Activated gamma-delta T cell treated with anti-CD3 and anti-CD28 coated beads, Interleukin-2, amount 50 U/mL, for 16 hours (primary cell): Measurements from ENCODE around the gene PHLDB2.

Experiments used
- DNase-seq: peaks from one replicate; pipeline ENCODE4 v3.0.0-alpha.2; 2020; ENCODE audit warnings: low read depth

PHLDB2 gene

DNA sequence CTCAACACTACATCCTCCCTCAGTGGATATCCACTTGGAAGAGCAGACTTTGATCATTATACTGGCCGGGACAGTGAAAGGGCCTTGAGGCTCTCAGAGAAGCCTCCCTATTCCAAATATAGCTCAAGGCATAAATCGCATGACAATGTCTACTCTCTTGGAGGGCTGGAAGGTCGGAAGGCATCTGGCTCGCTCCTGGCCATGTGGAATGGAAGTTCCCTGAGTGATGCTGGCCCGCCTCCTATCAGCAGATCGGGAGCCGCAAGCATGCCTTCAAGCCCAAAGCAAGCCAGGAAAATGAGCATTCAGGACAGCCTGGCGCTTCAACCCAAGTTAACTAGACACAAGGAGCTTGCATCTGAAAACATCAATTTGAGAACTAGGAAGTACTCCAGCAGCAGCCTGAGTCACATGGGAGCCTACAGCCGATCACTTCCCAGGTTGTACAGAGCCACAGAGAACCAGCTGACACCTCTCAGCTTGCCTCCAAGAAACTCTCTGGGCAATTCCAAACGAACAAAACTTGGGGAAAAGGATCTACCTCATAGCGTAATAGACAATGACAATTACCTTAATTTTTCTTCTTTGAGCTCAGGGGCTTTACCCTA lies 25.4 kb downstream of the PHLDB2 start:
- no peak for DNase-seq

- no peak for DNase-seq
These were observed 26.5 kb downstream of the PHLDB2 start for GRCh38 chr3:111885578-111885977.

DNA sequence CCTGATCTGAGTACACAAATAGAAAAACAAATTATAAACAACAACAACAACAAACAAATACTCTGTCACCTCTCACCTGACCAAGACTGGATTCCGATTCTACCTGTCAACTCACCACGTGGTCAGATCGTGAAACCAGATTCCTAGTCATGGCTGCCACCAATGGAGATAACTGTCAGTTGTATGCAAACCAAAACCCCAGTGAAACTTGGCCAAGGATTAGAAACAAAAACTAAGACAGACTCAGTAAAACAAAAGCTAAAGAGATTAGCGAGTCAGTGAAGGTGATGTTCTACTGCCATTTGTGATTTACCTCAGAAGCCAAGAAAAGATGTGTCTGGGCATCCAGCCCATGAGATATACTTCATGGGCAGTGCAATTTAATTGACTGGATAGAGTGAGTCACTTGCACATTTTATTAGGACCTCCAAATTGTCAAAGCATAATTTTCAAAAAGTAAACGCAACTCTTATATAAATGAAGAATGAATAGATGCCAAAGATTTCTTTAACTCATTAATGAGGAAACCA lies 31.1 kb downstream of the PHLDB2 start:
- DNase-seq = no peak

GRCh38 chr3:111892070-111892469 lies 33.0 kb downstream of the PHLDB2 start:
- DNase-seq = no peak

DNA sequence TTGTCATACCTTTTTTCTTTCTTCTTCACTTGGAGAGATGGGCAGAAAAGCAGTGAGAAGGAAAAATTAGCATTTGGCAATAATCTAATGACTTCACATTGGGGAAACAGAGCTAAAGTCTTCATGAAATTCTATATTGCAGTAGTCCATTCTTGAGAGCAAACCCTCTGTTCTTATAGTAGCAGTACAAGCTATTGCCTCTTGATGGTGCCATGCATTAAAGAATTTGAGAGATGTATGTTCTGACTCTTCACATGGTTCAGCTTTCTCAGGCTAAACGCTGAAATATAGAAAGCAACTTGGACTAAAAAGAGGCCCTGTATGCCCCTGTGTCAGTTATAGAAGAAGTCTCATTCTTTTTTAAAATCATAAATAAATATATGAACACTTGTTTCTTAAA lies 36.0 kb downstream of the PHLDB2 start:
- no peak for DNase-seq

DNA sequence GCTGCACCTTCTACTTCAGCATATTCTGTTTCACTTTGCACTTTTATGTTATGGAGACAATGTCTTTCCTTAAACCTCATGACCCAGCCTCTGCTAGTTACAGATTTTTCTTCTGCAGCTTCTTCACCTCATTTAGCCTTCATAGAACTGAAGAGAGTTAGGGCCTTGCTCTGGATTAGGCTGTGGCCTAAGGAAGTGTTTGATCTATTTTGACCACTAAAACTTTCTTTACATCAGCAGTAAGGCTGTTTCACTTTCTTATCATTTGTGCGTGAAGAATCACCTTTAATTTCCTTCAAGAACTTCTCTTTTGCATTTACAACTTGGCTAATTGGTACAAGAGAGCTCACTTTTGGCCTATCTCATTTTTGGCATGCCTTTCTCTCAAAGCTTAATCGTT lies 40.9 kb downstream of the PHLDB2 start:
- no peak for DNase-seq

GRCh38 chr3:111901637-111902036 lies 42.6 kb downstream of the PHLDB2 start:
- no peak for DNase-seq

- no peak for DNase-seq
These were observed 43.5 kb downstream of the PHLDB2 start for GRCh38 chr3:111902534-111902933.

DNA sequence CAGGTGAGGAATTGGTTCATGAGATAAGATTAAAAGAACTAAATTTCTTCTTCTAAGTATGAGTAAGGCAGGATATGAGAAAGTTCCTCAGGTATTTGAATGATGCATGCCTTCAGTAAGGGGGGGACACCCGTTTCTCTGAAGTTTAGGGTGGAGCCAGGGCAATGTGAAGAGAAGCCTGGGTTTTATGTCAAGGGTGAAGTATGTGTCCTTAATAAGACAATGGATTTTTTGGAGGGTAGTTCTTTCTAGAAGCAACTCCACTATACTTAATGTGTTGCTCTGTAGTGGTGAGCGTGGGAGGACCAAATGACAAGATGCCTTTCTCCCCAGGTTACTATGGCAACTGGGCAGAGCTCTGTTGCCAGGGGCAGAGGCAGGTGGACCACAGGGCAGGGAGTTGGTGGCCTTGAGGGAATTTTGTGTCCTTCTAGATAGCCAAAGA lies 44.0 kb downstream of the PHLDB2 start:
- no peak for DNase-seq

- DNase-seq = no peak
These were observed 45.5 kb downstream of the PHLDB2 start for GRCh38 chr3:111904376-111905241.

DNA sequence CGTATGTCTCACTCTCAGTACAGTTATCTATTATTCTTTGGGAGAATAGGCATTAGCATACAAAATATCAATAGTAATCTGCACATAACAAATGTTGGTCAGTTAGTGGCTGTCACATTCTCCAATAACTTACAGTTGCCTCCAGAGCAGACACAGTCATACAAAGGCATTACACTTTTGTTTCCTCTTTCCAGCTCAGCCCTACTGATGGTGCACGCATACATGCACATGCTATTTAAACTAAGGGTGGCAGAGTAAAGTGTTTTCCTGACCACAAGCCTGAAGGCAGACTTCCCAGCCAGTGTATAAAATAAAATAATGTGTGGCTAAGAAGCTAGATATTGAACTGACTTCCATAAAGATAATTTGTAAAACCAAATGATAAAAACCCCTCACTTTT lies 47.6 kb downstream of the PHLDB2 start:
- no peak for DNase-seq

DNA sequence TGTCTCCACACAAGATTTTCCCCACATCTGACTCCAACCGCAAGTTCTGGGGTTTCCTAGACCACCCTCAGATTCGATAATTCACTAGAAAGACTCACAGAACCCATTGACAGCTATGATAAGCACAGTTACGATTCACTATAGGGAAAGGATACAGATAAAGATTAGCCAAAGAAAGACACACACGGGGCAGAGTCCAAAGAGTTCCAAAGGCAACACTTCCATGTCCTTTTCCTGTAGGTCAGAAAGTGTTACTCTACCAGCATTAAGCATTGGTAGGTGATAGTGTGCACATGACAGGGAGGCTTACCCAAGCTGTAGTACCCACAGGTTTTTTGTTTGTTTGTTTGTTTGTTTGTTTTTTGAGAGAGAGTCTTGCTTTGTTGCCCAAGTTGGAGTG lies 48.1 kb downstream of the PHLDB2 start:
- DNase-seq = no peak

DNA sequence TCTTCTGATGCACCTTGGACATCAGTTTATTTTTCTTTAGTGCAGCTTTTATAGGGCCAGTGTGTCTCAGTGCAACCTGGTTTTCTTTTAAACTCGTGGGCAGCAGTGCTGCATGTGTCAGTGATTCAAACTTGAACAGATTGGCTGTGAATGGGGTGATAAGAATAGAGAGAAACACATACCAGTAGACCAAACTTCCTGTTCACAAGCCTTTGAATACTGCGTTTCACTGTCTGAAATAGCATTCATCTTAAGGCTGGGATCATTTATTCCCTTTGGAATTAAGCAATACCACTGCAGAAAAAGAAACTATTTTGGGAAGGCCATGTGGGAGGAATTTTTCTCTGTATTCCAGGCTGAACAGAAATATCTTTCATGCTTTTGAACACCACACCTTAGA lies 51.7 kb downstream of the PHLDB2 start:
- no peak for DNase-seq

- no peak for DNase-seq
These were observed 52.4 kb downstream of the PHLDB2 start for GRCh38 chr3:111911446-111911845.

DNA sequence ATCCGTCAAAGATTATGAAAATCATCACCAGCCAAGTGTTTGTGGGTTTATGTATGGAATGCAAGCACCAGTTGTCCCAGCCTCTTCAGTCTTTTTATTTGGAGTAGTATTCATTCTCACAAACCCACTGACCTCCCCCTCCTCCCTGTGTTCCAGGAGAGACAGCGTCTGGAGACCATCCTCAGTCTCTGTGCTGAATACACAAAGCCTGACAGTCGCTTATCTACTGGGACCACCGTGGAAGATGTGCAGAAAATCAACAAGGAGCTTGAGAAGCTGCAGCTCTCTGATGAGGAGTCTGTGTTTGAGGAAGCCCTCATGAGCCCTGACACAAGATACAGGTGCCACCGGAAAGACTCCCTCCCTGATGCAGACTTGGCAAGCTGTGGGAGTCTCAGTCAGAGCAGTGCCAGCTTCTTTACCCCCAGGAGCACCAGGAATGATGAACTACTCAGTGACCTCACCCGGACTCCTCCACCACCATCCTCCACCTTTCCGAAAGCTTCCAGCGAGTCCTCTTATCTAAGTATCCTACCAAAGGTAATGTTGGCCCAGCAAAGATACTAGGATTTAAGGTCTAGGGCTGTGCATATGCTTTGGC lies 54.2 kb downstream of the PHLDB2 start:
- no peak for DNase-seq

- DNase-seq = no peak
These were observed 56.8 kb downstream of the PHLDB2 start for GRCh38 chr3:111915905-111916304.

DNA sequence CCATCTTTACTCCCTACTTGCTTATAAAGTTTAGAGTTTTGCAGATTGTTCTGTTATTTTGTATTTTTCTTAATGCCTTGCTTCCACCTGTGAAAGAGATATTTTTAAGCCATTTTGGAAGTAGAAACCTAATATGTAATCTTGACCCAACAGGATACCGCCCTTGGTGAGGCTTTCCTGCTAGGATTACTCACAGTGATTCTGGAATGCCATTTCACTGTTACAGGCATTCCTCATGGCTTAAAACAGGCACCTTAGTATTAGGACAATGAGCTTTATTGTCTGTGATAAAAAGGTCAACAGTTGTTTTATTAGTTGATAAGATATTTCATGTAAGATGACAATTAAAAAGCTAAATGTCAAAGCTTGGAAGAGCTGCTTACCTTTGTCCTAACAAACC lies 58.2 kb downstream of the PHLDB2 start:
- DNase-seq = no peak

GRCh38 chr3:111919370-111920065 lies 60.5 kb downstream of the PHLDB2 start:
- no peak for DNase-seq

DNA sequence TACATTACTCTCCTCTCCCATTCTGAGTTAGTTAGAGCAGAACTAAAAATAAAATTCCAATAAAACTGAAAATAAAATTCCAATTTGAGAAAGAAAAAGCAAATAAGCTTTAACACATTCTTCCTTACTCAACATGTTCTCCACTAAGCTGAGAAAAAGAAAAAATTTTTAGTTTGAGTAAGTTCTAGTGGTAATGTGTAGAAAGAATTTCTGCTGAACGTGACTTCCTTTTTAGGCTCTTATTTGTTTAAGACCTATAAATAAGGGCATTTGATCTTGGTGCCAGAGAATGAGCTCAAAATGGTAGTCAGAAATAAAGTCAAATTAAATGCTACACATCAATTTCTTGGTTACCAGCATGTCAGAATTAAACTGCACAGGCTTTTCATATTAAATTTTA lies 62.1 kb downstream of the PHLDB2 start:
- no peak for DNase-seq

GRCh38 chr3:111923095-111923771 lies 64.2 kb downstream of the PHLDB2 start:
- no peak for DNase-seq

DNA sequence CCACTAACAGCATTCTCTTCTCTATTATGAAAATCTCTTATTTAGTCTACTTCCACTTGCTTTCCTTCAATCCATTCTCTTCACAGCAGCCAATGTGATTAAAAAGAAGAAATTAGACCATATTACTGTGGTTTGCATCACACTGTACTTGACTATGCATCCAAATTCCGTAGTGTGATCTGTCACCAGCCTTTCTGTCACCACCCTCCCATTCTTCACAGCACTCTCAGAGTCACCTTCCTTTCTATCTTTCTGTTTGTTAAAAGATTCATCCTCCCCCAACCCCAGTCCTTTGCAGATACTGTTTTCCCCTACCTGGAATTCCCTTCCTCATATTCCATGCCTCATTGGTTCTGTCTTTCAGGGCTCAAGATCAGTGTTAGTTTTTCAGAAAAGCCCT lies 64.7 kb downstream of the PHLDB2 start:
- DNase-seq = no peak

DNA sequence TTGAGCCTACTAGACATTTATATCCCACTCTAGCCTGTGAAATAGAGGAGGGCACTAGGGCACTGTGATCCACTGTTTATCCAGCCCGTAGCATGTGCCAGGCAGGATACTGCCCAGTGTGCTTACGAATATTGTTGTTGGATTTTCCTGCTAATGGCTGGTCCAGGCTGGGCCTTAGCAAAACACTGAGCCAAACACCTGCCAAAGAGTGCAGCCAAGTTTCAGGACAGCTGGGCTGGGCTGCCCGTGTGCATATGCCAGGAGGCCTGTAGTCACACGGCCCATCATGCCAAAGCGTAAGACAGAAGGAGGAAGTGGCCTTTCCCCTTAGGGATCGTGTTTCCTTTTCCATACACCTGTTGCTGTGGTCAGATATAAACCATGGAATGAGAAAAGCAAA lies 65.2 kb downstream of the PHLDB2 start:
- no peak for DNase-seq
